NT2/D1 (cell line): ENCODE data around the gene TNFRSF25.

ENCODE experiments used
- SUZ12 ChIP-seq: IDR thresholded peaks from 2 replicates; pipeline ENCODE4 v1.6.1; 2011; ENCODE audit not compliant: insufficient read length, insufficient read depth; ENCODE audit errors: extremely low read depth
- ZNF274 ChIP-seq: IDR thresholded peaks from 2 replicates; pipeline ENCODE4 v1.6.1; 2011; ENCODE audit warnings: mild to moderate bottlenecking, low read depth, low read length

- TF ChIP-seq ZNF274 (no peak), SUZ12 (no peak)
Observed at GRCh38 chr1:6425658-6426057, 40.3 kb downstream of the TNFRSF25 start.
